GM19395 (cell line): ENCODE results near the gene LTC4S.

Experiments
- ATAC-seq: cut with Tn5 transposase; IDR thresholded peaks from one replicate; pipeline ENCODE4 v1.9.1; 2021; ENCODE audit warnings: mild to moderate bottlenecking, moderate library complexity; ENCODE audit not compliant: unreplicated experiment

The LTC4S gene

GRCh38 chr5:179806250-179807048 lies 12.7 kb downstream of the LTC4S start, which contains the start of gene MGAT4B:
Gene MGAT4B (minus strand): TSS chr5:179806866. CDS start chr5:179806583, 283 bp downstream.
- peak; percentile 64 for ATAC-seq

- ATAC-seq: no peak
These were observed 18.5 kb downstream of the LTC4S start for GRCh38 chr5:179812135-179812825.

- ATAC-seq: no peak
These were observed 19.3 kb downstream of the LTC4S start for GRCh38 chr5:179812997-179813607.

GRCh38 chr5:179814090-179814489 lies 20.3 kb downstream of the LTC4S start:
- ATAC-seq: no peak

GRCh38 chr5:179815491-179816249 lies 21.9 kb downstream of the LTC4S start:
- ATAC-seq: no peak

GRCh38 chr5:179816401-179816795 lies 22.6 kb downstream of the LTC4S start:
- ATAC-seq: no peak

GRCh38 chr5:179816796-179817469 lies 23.1 kb downstream of the LTC4S start:
- ATAC-seq: no peak

- no peak for ATAC-seq
These were observed 23.7 kb downstream of the LTC4S start for GRCh38 chr5:179817470-179817840.

- ATAC-seq: no peak
These were observed 24.3 kb downstream of the LTC4S start for GRCh38 chr5:179817890-179818745.

- ATAC-seq: peak; percentile 59
These were observed 25.0 kb downstream of the LTC4S start for GRCh38 chr5:179818746-179819295.

- ATAC-seq: no peak
These were observed 25.7 kb downstream of the LTC4S start for GRCh38 chr5:179819296-179820126.

- ATAC-seq: no peak
These were observed 26.3 kb downstream of the LTC4S start for GRCh38 chr5:179820127-179820482.

- peak; percentile 31 for ATAC-seq
These were observed 26.9 kb downstream of the LTC4S start, which contains the start of gene SQSTM1 for GRCh38 chr5:179820483-179821297. Gene SQSTM1 (plus strand): TSS chr5:179820905. CDS start chr5:179820937, 32 bp downstream.

- ATAC-seq: peak; percentile 58
These were observed 27.7 kb downstream of the LTC4S start for GRCh38 chr5:179821298-179822058.

- ATAC-seq: no peak
These were observed 28.3 kb downstream of the LTC4S start for GRCh38 chr5:179822059-179822432.

GRCh38 chr5:179822444-179822990 lies 28.7 kb downstream of the LTC4S start:
- ATAC-seq: no peak
